IMR-90 (cell line): ENCODE results near the gene NEUROD2. TPM values are rescaled to one million over a fixed set of nuclear protein-coding genes. Genes with fewer than 3 reads are reported as not detected.

Experiments
- ATAC-seq: fragments of 200-7000 bp; cut with Tn5 transposase; 2 replicates; pipeline ENCODE4 v1.9.1; 2020; ENCODE audit warnings: low read depth, mild to moderate bottlenecking, moderate library complexity
- BruUV-seq: library from RNA; stranded (reverse); fragments of 400-500 nt; replicated peaks from 2 replicates; lab custom pipeline; 2021; lab: Mats Ljungman, UMichigan
- CTCF ChIA-PET: fragments of 300-600 bp; formaldehyde crosslinking; extraction: SDS; loops from one replicate; lab custom pipeline; 2021; ENCODE audit warnings: antibody characterized with exemption; lab: Yijun Ruan, JAX
- POLR2A ChIA-PET: fragments of 300-600 bp; sonication (Branson Sonifier 250); formaldehyde crosslinking; loops from one replicate; lab custom pipeline; 2022; ENCODE audit warnings: antibody characterized with exemption; ENCODE audit not compliant: unreplicated experiment; lab: Charles Lee
- DNase-seq: peaks from one replicate; pipeline ENCODE4 v3.0.0; 2013
- H2AFZ ChIP-seq: replicated peaks from 2 replicates; pipeline ENCODE3; 2013; ENCODE audit warnings: low read length, mild to moderate bottlenecking; ENCODE audit not compliant: poor library complexity
- H2AK5ac ChIP-seq: 2 replicates; pipeline ENCODE4 v1.6.1; 2013; ENCODE audit warnings: low read depth, low read length, inconsistent platforms
- H2AK9ac ChIP-seq: replicated peaks from 2 replicates; pipeline ENCODE3; 2013; ENCODE audit warnings: mild to moderate bottlenecking, low read depth, low read length, moderate library complexity; ENCODE audit not compliant: poor library complexity
- H2BK120ac ChIP-seq: 2 replicates; pipeline ENCODE4 v1.6.1; 2013; ENCODE audit warnings: low read depth, low read length, inconsistent platforms
- H2BK15ac ChIP-seq: 3 replicates; pipeline ENCODE4 v1.6.1; 2013; ENCODE audit warnings: low read depth, low read length, inconsistent platforms
- H2BK20ac ChIP-seq: 2 replicates; pipeline ENCODE4 v1.6.1; 2013; ENCODE audit warnings: low read depth, mild to moderate bottlenecking, inconsistent platforms, low read length, moderate library complexity
- H2BK5ac ChIP-seq: 2 replicates; pipeline ENCODE4 v1.6.1; 2013; ENCODE audit warnings: mild to moderate bottlenecking, low read depth, low read length, inconsistent platforms; ENCODE audit not compliant: poor library complexity, severe bottlenecking
- H3K14ac ChIP-seq: replicated peaks from 2 replicates; pipeline ENCODE4 v1.6.1; 2013; ENCODE audit warnings: low read depth, low read length, inconsistent platforms
- H3K18ac ChIP-seq: 2 replicates; pipeline ENCODE4 v1.6.1; 2013; ENCODE audit warnings: low read depth, low read length, control low read depth
- H3K23ac ChIP-seq: 2 replicates; pipeline ENCODE4 v1.6.1; 2013; ENCODE audit warnings: low read depth, low read length, inconsistent platforms
- H3K27ac ChIP-seq: 2 replicates; pipeline ENCODE4 v1.5.1; 2013; ENCODE audit warnings: mild to moderate bottlenecking, control low read depth, low read length; ENCODE audit not compliant: insufficient read depth
- H3K27me3 ChIP-seq: 2 replicates; pipeline ENCODE4 v1.6.1; 2013; ENCODE audit warnings: low read length; ENCODE audit not compliant: control insufficient read depth, insufficient read depth
- H3K36me3 ChIP-seq: 2 replicates; pipeline ENCODE4 v1.6.1; 2013; ENCODE audit warnings: low read length, mixed read lengths; ENCODE audit not compliant: control insufficient read depth, insufficient read depth
- H3K4ac ChIP-seq: 2 replicates; pipeline ENCODE4 v1.6.1; 2013; ENCODE audit warnings: low read depth, low read length, inconsistent platforms
- H3K4me1 ChIP-seq: 2 replicates; pipeline ENCODE4 v1.6.1; 2013; ENCODE audit warnings: low read length, mixed read lengths; ENCODE audit not compliant: control insufficient read depth, insufficient read depth
- H3K4me2 ChIP-seq: 2 replicates; pipeline ENCODE4 v1.6.1; 2013; ENCODE audit warnings: low read depth, mild to moderate bottlenecking, control low read depth, low read length, moderate library complexity
- H3K4me3 ChIP-seq: 2 replicates; pipeline ENCODE4 v1.5.1; 2013; ENCODE audit warnings: low read depth, mild to moderate bottlenecking, control low read depth, low read length, moderate library complexity; ENCODE audit not compliant: insufficient read depth
- H3K56ac ChIP-seq: 2 replicates; pipeline ENCODE4 v1.6.1; 2013; ENCODE audit warnings: low read length, inconsistent platforms; ENCODE audit not compliant: insufficient read depth; ENCODE audit errors: extremely low read depth
- H3K79me1 ChIP-seq, 2 experiments: 2 replicates each; pipeline ENCODE4 v1.6.1; 2013; ENCODE audit warnings: low read length in 2 of 2, inconsistent platforms in 1 of 2, low read depth in 1 of 2
- H3K9ac ChIP-seq: 2 replicates; pipeline ENCODE4 v1.6.1; 2013; ENCODE audit warnings: low read depth, low read length, control low read depth
- H3K9me1 ChIP-seq: 2 replicates; pipeline ENCODE4 v1.6.1; 2013; ENCODE audit warnings: low read length, inconsistent platforms; ENCODE audit not compliant: insufficient read depth
- H3K9me3 ChIP-seq: 2 replicates; pipeline ENCODE4 v1.6.1; 2013; ENCODE audit warnings: low read length; ENCODE audit not compliant: control insufficient read depth, insufficient read depth
- H4K20me1 ChIP-seq: 2 replicates; pipeline ENCODE4 v1.6.1; 2013; ENCODE audit warnings: low read length, inconsistent platforms; ENCODE audit not compliant: insufficient read depth
- H4K5ac ChIP-seq: 2 replicates; pipeline ENCODE4 v1.6.1; 2013; ENCODE audit warnings: mild to moderate bottlenecking, low read depth, low read length, control low read depth
- H4K8ac ChIP-seq, 2 experiments: 2 replicates each; pipeline ENCODE4 v1.6.1; 2013; ENCODE audit warnings: low read depth in 2 of 2, low read length in 2 of 2, control low read depth in 1 of 2, inconsistent platforms in 1 of 2
- H4K91ac ChIP-seq: 2 replicates; pipeline ENCODE4 v1.6.1; 2013; ENCODE audit warnings: low read depth, low read length, inconsistent platforms; ENCODE audit not compliant: insufficient read depth
- FOS ChIP-seq: fragments of 150-350 bp; IDR thresholded peaks from 2 replicates; pipeline ENCODE4 v1.6.1; 2016; ENCODE audit warnings: low read depth, low read length
- RAD21 ChIP-seq: IDR thresholded peaks from 2 replicates; pipeline ENCODE4 v1.6.1; 2012; ENCODE audit warnings: low read length, improper control_type of control experiment
- SMC3 ChIP-seq: fragments of 150-350 bp; IDR thresholded peaks from 2 replicates; pipeline ENCODE4 v1.6.1; 2016; ENCODE audit warnings: low read depth, mild to moderate bottlenecking, antibody characterized with exemption, low read length, moderate library complexity
- WGBS, 2 experiments: methylation state at CpG; one replicate each; pipeline versions ENCODE4 v1.1.5 to v1.1.7; 2013; ENCODE audit warnings: missing lambda C conversion rate in 2 of 2; ENCODE audit not compliant: insufficient read length in 1 of 2; ENCODE audit errors: extremely low coverage in 2 of 2; 5-methylcytosine and 5-hydroxymethylcytosine counted together
- dilution Hi-C: fragments of 300-500 bp; cut with HindIII; formaldehyde crosslinking; loops from one replicate; pipeline ENCODE4 v1.14.3; 2018; ENCODE audit warnings: low sequenced_read_pairs; ENCODE audit not compliant: unreplicated experiment
- in situ Hi-C: fragments of 300-500 bp; cut with MboI; formaldehyde crosslinking; loops from 3 replicates; pipeline ENCODE4 v1.14.3; 2019; ENCODE audit warnings: low sequenced_read_pairs, inconsistent platforms, mixed read lengths
- intact Hi-C: fragments of 100-400 bp; cut with micrococcal nuclease; formaldehyde crosslinking; loops from 2 replicates; pipeline ENCODE4 v1.10.0; 2022
- polyA plus RNA-seq, 3 experiments: library from polyadenylated mRNA; depleted of rRNA; stranded (reverse); fragments of >200 nt; gene quantifications; 2 replicates each; pipeline ENCODE4 v1.2.3, GENCODE V29; 2012; ENCODE audit warnings: low replicate concordance in 1 of 3
- total RNA-seq: library from RNA; depleted of rRNA; stranded (reverse); fragments of >200 nt; gene quantifications from 2 replicates; pipeline ENCODE4 v1.2.3, GENCODE V29; 2012
- TF ChIP-seq, protein P1 (sequence below): fragments of 150-350 bp; IDR thresholded peaks from 2 replicates; pipeline ENCODE4 v1.6.1; 2017; ENCODE audit warnings: mild to moderate bottlenecking, antibody characterized with exemption, low read length, low read depth

Gene NEUROD2
- total and polyA plus RNA-seq, 2 of the 4 experiments (the other 2 are of a cell fraction) = not detected

DNA sequence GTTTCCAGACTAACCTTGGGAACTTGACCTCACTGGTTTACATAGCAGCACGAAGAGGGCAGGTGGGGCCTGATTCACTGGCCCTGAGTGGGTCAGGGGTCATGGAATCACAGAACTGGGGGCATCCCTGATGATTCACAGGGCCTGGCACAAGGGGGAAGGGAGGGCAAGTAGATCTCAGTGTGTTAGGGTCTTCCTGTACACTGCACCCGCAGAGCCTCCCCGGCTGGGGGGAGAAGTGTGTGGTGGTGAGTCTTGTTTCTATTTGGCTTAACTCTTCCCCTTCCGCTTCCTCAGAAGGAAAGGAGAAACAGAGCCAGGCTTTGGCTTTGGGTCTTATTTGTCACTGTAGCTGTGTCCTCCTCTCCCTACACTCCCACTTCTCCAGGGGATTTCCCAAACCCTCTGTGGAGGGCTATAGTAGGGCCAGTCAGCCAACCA, 32.9 kb upstream of the NEUROD2 start:
- Histone ChIP-seq H2BK20ac (no peak overlapping the region), H3K27me3 (no peaks in the 10 kb centered on the region), H3K36me3 (no peaks in the 10 kb centered on the region), H3K4me3 (no peak overlapping the region), H3K4me1 (peaks cover 25% of the 10 kb centered on the region), H3K27ac (no peak overlapping the region), H3K14ac (no peak overlapping the region), H3K18ac (no peak overlapping the region), H2AK5ac (no peak overlapping the region), H2AK9ac (no peak overlapping the region), H4K20me1 (peaks cover 54% of the 10 kb centered on the region), H3K4me2 (no peak overlapping the region), H3K79me1 (peaks cover 43 to 94% of the 10 kb centered on the region in 2 experiments), H3K23ac (no peak overlapping the region), H3K9me3 (no peaks in the 10 kb centered on the region), H3K9ac (no peak overlapping the region), H4K5ac (no peak overlapping the region), H4K91ac (no peak overlapping the region), H3K4ac (no peak overlapping the region), H2BK120ac (no peak overlapping the region), H3K56ac (no peak overlapping the region), H3K9me1 (peaks cover 49% of the 10 kb centered on the region), H2BK15ac (no peak overlapping the region), H4K8ac (no peak overlapping the region), H2BK5ac (no peak overlapping the region), H2AFZ (no peak overlapping the region)
- in situ Hi-C loops (no loop called here), dilution Hi-C loops (no loop called here), intact Hi-C loops (no loop called here)
- no TSS peak for BruUV-seq
- DNase-seq (no peak), ATAC-seq (no peak)
- CTCF ChIA-PET = no interaction called here
- WGBS, 2 experiments = no CpG with 5 or more reads among the region's 4 CpGs
- TF ChIP-seq, protein P1, sequence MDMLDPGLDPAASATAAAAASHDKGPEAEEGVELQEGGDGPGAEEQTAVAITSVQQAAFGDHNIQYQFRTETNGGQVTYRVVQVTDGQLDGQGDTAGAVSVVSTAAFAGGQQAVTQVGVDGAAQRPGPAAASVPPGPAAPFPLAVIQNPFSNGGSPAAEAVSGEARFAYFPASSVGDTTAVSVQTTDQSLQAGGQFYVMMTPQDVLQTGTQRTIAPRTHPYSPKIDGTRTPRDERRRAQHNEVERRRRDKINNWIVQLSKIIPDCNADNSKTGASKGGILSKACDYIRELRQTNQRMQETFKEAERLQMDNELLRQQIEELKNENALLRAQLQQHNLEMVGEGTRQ = no peak
- TF ChIP-seq SMC3 (no peak), FOS (no peak), RAD21 (no peak)
- POLR2A ChIA-PET = no interaction called here
